Esophagus squamous epithelium (tissue), 4 donors: Measurements from ENCODE around the gene KIF21B.

Source experiments
- CTCF ChIP-seq, 6 experiments: fragments of 450-650 bp in 4 of 6; fragments of 200-600 bp in 2 of 6; sonication (generic) in 2 of 6; IDR thresholded peaks; one replicate each; pipeline ENCODE4 v1.5.1; 2016 to 2019; ENCODE audit warnings: antibody characterized with exemption in 6 of 6, mild to moderate bottlenecking in 4 of 6, moderate library complexity in 4 of 6
- POLR2A ChIP-seq, 4 donors: fragments of 450-650 bp; IDR thresholded peaks; one replicate each; pipeline ENCODE4 v1.6.1; 2017; ENCODE audit warnings: antibody characterized with exemption in 4 of 4, mild to moderate bottlenecking in 4 of 4, moderate library complexity in 3 of 4

GRCh38 chr1:201014816-201015200, 8.7 kb downstream of the KIF21B start:
- no peak for TF ChIP-seq CTCF (IDR thresholded peaks at IDR 0.05)
- no peak for TF ChIP-seq POLR2A (IDR thresholded peaks at IDR 0.05)
